Aorta (tissue), 5 donors: ENCODE results near the gene KRT35. TPM values are rescaled to one million over a fixed set of nuclear protein-coding genes. Genes with fewer than 3 reads are reported as not detected.

ENCODE experiments used
- ATAC-seq: fragments of 200-7000 bp; cut with Tn5 transposase; one replicate; pipeline ENCODE4 v1.9.1; 2022; ENCODE audit warnings: moderate library complexity; ENCODE audit not compliant: low FRiP score
- DNase-seq, 2 donors: peaks; one replicate each; pipeline ENCODE4 v3.0.0-alpha.2; 2020
- H3K27ac ChIP-seq, 2 donors: one replicate each; pipeline ENCODE4 v1.5.1; 2013; ENCODE audit warnings: low read length in 2 of 2, mild to moderate bottlenecking in 2 of 2, moderate library complexity in 2 of 2, control low read depth in 1 of 2, inconsistent platforms in 1 of 2, low read depth in 1 of 2
- H3K27me3 ChIP-seq, 2 donors: one replicate each; pipeline ENCODE4 v1.6.1; 2013; ENCODE audit warnings: control low read depth in 1 of 2, low read length in 1 of 2, mild to moderate bottlenecking in 1 of 2, moderate library complexity in 1 of 2; ENCODE audit not compliant: insufficient read depth in 2 of 2, control insufficient read depth in 1 of 2
- H3K36me3 ChIP-seq, 2 donors: one replicate each; pipeline ENCODE4 v1.6.1; 2013; ENCODE audit warnings: control low read depth in 1 of 2, low read length in 1 of 2, mild to moderate bottlenecking in 1 of 2; ENCODE audit not compliant: insufficient read depth in 2 of 2, control insufficient read depth in 1 of 2
- H3K4me1 ChIP-seq, 2 donors: one replicate each; pipeline ENCODE4 v1.6.1; 2013; ENCODE audit warnings: low read length in 2 of 2, control low read depth in 1 of 2, mild to moderate bottlenecking in 1 of 2, moderate library complexity in 1 of 2; ENCODE audit not compliant: insufficient read depth in 2 of 2, control insufficient read depth in 1 of 2
- H3K4me3 ChIP-seq, 2 donors: one replicate each; pipeline ENCODE4 v1.5.1; 2013; ENCODE audit warnings: low read length in 2 of 2, control low read depth in 1 of 2, mild to moderate bottlenecking in 1 of 2
- H3K9me3 ChIP-seq: one replicate; pipeline ENCODE4 v1.6.1; 2013; ENCODE audit warnings: mild to moderate bottlenecking, low read length; ENCODE audit not compliant: control insufficient read depth
- WGBS, 2 donors: extraction: QIAGEN DNeasy Blood & Tissue Kit; methylation state at CpG; one replicate each; pipeline ENCODE4 v1.1.7; 2013; 5-methylcytosine and 5-hydroxymethylcytosine counted together
- intact Hi-C, 2 donors: fragments of 100-400 bp; cut with DNase I; formaldehyde crosslinking; loops; one replicate each; pipeline versions ENCODE4 v1.14.2 to v1.15.0; 2022
- polyA plus RNA-seq, 2 donors: library from polyadenylated mRNA; stranded (reverse); fragments of 200-250 nt; gene quantifications; one replicate each; pipeline ENCODE4 v1.2.3, GENCODE V29; 2013
- total RNA-seq, 2 donors: library from RNA; stranded (reverse); fragmentation: NEBNext Ultra II Directional; extraction: Animal tissue kit (Norgen Biotek cat#: 25700); gene quantifications; one replicate each; pipeline ENCODE4 v1.2.1, GENCODE V29; 2021
- donor health status: healthy with polysubstance abuse.
- donor health status: Bipolar disorder and iron deficiency.
- donor health status: DM: no; HTN: no; CAD: no.
- donor health status: DM: no; HTN: no; CAD: no.
- donor health status: DM: yes; HTN: yes; CAD: no.

The KRT35 gene
- total and polyA plus RNA-seq, 4 donors, result not detected

DNA sequence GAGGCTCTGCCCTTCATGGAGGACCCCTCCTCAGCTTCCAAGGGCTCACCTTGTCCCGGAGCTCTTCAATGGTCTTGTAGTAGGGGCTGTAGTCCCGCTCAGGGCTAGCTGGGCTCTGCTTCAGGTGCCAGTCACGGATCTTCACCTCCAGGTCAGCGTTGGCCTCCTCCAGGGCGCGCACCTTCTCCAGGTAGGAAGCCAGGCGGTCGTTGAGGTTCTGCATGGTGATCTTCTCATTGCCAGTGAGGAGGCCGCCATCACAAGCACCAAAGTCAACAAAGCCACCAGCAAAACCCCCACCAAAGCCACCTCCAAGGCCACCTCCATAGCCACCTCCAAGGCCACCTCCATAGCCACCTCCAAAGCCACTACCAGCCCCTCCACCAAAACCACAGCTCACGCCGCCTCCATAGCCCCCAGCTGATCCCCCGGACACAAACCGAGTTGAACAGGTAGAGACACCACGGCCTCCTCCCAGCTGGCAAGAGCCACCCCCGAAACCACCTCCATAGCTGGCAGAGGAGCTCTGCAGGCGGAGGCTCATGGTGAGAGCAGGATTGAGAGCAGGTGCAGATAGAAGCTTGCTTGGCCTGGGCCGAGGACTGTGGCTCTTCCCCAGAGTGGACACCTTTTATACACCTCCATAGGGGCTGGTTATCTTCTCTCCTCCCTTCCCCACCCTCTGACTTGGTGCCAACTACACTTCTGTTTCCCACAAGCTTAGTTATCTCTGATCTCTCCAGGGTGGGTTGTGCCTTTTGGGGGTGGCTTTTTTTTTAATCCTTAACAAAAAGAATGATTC, 24.3 kb upstream of the KRT35 start, which contains the start of gene KRT13:
KRT13 (minus strand) TSS at position 606 of the 802 bp plus-strand sequence; CDS start at position 544, 62 bp downstream.
- ATAC-seq (no peak), DNase-seq (no peak)
- intact Hi-C loops, result no loop called here
- no peaks in the 10 kb centered on the region for H3K36me3 ChIP-seq
- no peaks in the 10 kb centered on the region for H3K27me3 ChIP-seq
- H3K9me3 ChIP-seq, result no peaks in the 10 kb centered on the region
- 89 to 91% methylated on average over 17 of the region's 17 CpGs for WGBS, 2 donors
- H3K4me1 ChIP-seq, result no peaks in the 10 kb centered on the region
- H3K4me3 ChIP-seq, result no peak within 1 kb of the TSS
- no peak within 1 kb of the TSS for H3K27ac ChIP-seq

GRCh38 chr17:41504246-41504977, 23.5 kb upstream of the KRT35 start:
- intact Hi-C loops, result no loop called here
- Histone ChIP-seq H3K9me3 (no peaks in the 10 kb centered on the region), H3K27me3 (no peaks in the 10 kb centered on the region), H3K4me3 (no peak overlapping the region), H3K4me1 (no peaks in the 10 kb centered on the region), H3K27ac (no peak overlapping the region), H3K36me3 (no peaks in the 10 kb centered on the region)
- no peak for ATAC-seq
- no peak for DNase-seq
- 50 to 59% methylated on average over 8 of the region's 8 CpGs for WGBS, 2 donors

GRCh38 chr17:41503202-41503601, 22.3 kb upstream of the KRT35 start:
- ATAC-seq, result no peak
- Histone ChIP-seq H3K27ac (no peak overlapping the region), H3K9me3 (no peaks in the 10 kb centered on the region), H3K4me1 (no peaks in the 10 kb centered on the region), H3K27me3 (no peaks in the 10 kb centered on the region), H3K36me3 (no peaks in the 10 kb centered on the region), H3K4me3 (no peak overlapping the region)
- WGBS, 2 donors, result 65 to 69% methylated on average over 9 of the region's 9 CpGs
- no peak for DNase-seq
- intact Hi-C loops, result no loop called here

- intact Hi-C loops, result no loop called here
- DNase-seq (no peak), ATAC-seq (no peak)
- no peaks in the 10 kb centered on the region for H3K9me3 ChIP-seq
- H3K27ac ChIP-seq, result no peak overlapping the region
- no peak overlapping the region for H3K4me3 ChIP-seq
- no peaks in the 10 kb centered on the region for H3K36me3 ChIP-seq
- WGBS, 2 donors, result 77% methylated on average over 15 of the region's 15 CpGs
- H3K4me1 ChIP-seq, result no peaks in the 10 kb centered on the region
- no peaks in the 10 kb centered on the region for H3K27me3 ChIP-seq
Observed at GRCh38 chr17:41500131-41500911, 19.4 kb upstream of the KRT35 start.

GRCh38 chr17:41499714-41500113, 18.8 kb upstream of the KRT35 start:
- Histone ChIP-seq H3K36me3 (no peaks in the 10 kb centered on the region), H3K27ac (no peak overlapping the region), H3K4me3 (no peak overlapping the region), H3K9me3 (no peaks in the 10 kb centered on the region), H3K4me1 (no peaks in the 10 kb centered on the region), H3K27me3 (no peaks in the 10 kb centered on the region)
- 85 to 87% methylated on average over 5 of the region's 5 CpGs for WGBS, 2 donors
- DNase-seq, result no peak
- intact Hi-C loops, result no loop called here
- ATAC-seq, result no peak

GRCh38 chr17:41498276-41498675, 17.3 kb upstream of the KRT35 start:
- Histone ChIP-seq H3K9me3 (no peaks in the 10 kb centered on the region), H3K27ac (no peak overlapping the region), H3K27me3 (no peaks in the 10 kb centered on the region), H3K36me3 (no peaks in the 10 kb centered on the region), H3K4me3 (no peak overlapping the region), H3K4me1 (no peaks in the 10 kb centered on the region)
- intact Hi-C loops, result no loop called here
- 76 to 84% methylated on average over 6 of the region's 6 CpGs for WGBS, 2 donors
- ATAC-seq (no peak), DNase-seq (no peak)

DNA sequence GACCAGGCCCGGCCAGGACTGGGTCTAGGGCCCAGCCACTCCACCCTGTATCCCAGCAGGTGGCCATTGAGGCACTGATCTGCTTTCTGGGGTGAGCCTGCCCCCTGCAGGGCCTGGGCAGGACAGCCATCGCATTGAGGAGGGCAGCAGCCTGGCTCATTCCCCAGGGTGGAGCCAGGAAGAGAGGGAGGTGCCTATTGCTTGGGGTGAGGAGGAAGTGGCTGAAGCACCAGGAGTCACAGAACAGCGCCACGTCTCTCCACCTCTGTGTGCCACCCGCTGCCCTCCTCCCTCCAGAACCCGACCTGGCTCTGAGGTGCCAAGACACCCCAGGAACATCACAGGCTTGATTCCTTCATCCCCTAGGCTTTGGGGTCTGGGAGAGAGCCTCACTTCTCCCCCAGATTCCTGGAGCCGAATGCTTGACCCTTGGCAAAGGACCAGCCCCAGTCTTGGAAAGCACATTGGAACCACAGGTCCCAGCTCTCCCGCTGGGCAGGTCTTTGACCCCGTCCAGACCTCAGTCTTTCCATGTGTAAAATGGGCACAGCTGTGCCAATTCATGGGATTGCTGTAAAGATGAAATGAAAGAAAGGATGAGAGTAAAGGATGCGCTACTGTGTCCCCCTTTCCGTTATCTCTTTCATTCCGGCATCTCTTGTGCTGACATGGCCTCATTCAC, 16.0 kb upstream of the KRT35 start:
- 67 to 72% methylated on average over 12 of the region's 12 CpGs for WGBS, 2 donors
- Histone ChIP-seq H3K27me3 (no peaks in the 10 kb centered on the region), H3K4me1 (no peaks in the 10 kb centered on the region), H3K9me3 (no peaks in the 10 kb centered on the region), H3K27ac (no peak overlapping the region), H3K36me3 (no peaks in the 10 kb centered on the region), H3K4me3 (no peak overlapping the region)
- ATAC-seq (peak; percentile 78), DNase-seq (peak in 1 of 2 donors; percentile 82)
- intact Hi-C loops, result no loop called here

DNA sequence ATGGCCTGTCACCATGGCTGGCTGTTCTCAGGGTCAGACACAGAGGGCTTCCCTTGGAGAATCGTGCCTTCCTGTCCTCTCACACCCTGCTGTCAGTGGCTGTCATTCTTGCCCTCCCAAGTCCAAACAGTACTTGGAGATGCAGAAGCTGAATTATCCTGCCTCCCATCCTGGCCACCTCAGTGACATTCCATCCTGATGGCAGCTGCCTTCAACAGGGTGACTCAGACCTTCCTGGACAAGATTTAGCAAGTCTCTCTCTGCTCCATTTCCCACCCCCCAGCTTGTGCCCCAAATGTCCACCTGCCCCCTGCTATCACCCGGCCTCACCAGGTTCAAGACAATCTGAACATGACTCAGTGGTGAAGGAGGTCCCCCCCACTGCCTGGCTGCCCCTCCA, 13.6 kb upstream of the KRT35 start:
- DNase-seq (peak in 1 of 2 donors; percentile 44), ATAC-seq (no peak)
- Histone ChIP-seq H3K27ac (no peak overlapping the region), H3K4me1 (no peaks in the 10 kb centered on the region), H3K4me3 (no peak overlapping the region), H3K27me3 (no peaks in the 10 kb centered on the region), H3K9me3 (no peaks in the 10 kb centered on the region), H3K36me3 (no peaks in the 10 kb centered on the region)
- intact Hi-C loops, result loop anchor here in 1 of 2 donors (5.0 kb wide), 1 partner anchor 53 kb away; no protein-coding TSS in a partner anchor
- 55 to 61% methylated on average over 2 of the region's 2 CpGs for WGBS, 2 donors
